Tibial nerve (tissue), 4 donors: ENCODE results near the gene ZNF211. TPM values are rescaled to one million over a fixed set of nuclear protein-coding genes. Genes with fewer than 3 reads are reported as not detected.

Experiments
- DNase-seq, 2 donors: peaks; one replicate each; pipeline ENCODE4 v3.0.0-alpha.2; 2019; ENCODE audit warnings: low spot score in 2 of 2
- H3K27ac ChIP-seq, 4 donors: fragments of 200-600 bp; sonication (generic) in 3 of 4; one replicate each; pipeline ENCODE4 v1.5.1; 2017 to 2019; ENCODE audit warnings: mild to moderate bottlenecking in 1 of 4
- H3K27me3 ChIP-seq, 2 donors: fragments of 200-600 bp; sonication (generic) in 1 of 2; one replicate each; pipeline versions ENCODE4 v1.5.1 to v1.6.0; 2017 to 2019
- H3K36me3 ChIP-seq, 3 donors: fragments of 200-600 bp; sonication (generic); one replicate each; pipeline ENCODE4 v1.5.1; 2018 to 2019
- H3K4me1 ChIP-seq, 4 donors: fragments of 200-600 bp; sonication (generic) in 3 of 4; one replicate each; pipeline ENCODE4 v1.5.1; 2017 to 2019
- H3K4me3 ChIP-seq, 4 donors: fragments of 200-600 bp; sonication (generic) in 3 of 4; one replicate each; pipeline ENCODE4 v1.5.1; 2017 to 2019; ENCODE audit warnings: mild to moderate bottlenecking in 1 of 4, moderate library complexity in 1 of 4
- H3K9me3 ChIP-seq, 4 donors: fragments of 200-600 bp; sonication (generic) in 3 of 4; one replicate each; pipeline ENCODE4 v1.5.1; 2017 to 2019
- EP300 ChIP-seq, 2 donors: sonication (generic); formaldehyde crosslinking; IDR thresholded peaks; one replicate each; pipeline ENCODE4 v1.6.1; 2017; ENCODE audit warnings: antibody characterized with exemption in 2 of 2, mild to moderate bottlenecking in 1 of 2
- POLR2A ChIP-seq, 2 donors: fragments of 450-650 bp; IDR thresholded peaks; one replicate each; pipeline ENCODE4 v1.6.1; 2017; ENCODE audit warnings: antibody characterized with exemption in 2 of 2, mild to moderate bottlenecking in 2 of 2, moderate library complexity in 2 of 2
- WGBS, 2 donors: methylation state at CpG; one replicate each; pipeline ENCODE4 v1.1.5; 2018; 5-methylcytosine and 5-hydroxymethylcytosine counted together
- total RNA-seq, 4 donors: library from RNA; depleted of rRNA; stranded (reverse); fragments of >200 nt; gene quantifications; one replicate each; pipeline ENCODE4 v1.1.0, GENCODE V29; 2016
- TF ChIP-seq, protein P1 (sequence below), 5 experiments: fragments of 200-600 bp in 3 of 5; fragments of 450-650 bp in 2 of 5; sonication (generic) in 3 of 5; IDR thresholded peaks; one replicate each; pipeline ENCODE4 v1.5.1; 2016 to 2019; ENCODE audit warnings: antibody characterized with exemption in 5 of 5, mild to moderate bottlenecking in 3 of 5, moderate library complexity in 2 of 5

Gene ZNF211
- total RNA-seq, 4 donors from 2014 or later, result 5.9 to 18.6 (median 14.0) TPM

DNA sequence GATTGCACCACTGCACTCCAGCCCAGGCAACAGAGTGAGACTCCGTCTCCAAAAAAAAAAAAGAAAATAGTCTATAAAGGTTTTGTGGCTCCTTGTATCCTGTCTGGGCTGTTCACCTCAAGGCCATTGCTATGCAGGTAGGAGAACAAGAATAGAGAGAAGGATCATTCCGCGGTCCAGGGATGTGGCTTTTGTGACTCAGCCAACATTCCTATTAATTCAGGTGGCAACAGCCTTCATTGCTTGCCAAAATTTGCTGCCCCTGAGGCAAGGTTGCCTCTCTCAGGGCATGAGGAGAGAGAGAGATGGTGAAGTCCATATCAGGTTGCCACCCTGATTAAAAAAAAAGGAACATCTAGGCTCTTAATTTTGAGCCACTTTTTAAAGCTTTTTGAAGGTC, 56.8 kb downstream of the ZNF211 start:
- no peak for DNase-seq
- no peak for TF ChIP-seq POLR2A (IDR thresholded peaks at IDR 0.05)
- TF ChIP-seq EP300 (IDR thresholded peaks at IDR 0.05), result no peak
- TF ChIP-seq, protein P1, sequence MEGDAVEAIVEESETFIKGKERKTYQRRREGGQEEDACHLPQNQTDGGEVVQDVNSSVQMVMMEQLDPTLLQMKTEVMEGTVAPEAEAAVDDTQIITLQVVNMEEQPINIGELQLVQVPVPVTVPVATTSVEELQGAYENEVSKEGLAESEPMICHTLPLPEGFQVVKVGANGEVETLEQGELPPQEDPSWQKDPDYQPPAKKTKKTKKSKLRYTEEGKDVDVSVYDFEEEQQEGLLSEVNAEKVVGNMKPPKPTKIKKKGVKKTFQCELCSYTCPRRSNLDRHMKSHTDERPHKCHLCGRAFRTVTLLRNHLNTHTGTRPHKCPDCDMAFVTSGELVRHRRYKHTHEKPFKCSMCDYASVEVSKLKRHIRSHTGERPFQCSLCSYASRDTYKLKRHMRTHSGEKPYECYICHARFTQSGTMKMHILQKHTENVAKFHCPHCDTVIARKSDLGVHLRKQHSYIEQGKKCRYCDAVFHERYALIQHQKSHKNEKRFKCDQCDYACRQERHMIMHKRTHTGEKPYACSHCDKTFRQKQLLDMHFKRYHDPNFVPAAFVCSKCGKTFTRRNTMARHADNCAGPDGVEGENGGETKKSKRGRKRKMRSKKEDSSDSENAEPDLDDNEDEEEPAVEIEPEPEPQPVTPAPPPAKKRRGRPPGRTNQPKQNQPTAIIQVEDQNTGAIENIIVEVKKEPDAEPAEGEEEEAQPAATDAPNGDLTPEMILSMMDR (IDR thresholded peaks at IDR 0.05), result no peak
- no peaks in the 10 kb centered on the region for H3K4me1 ChIP-seq
- peaks cover 3 to 90% (median 19%) of the 10 kb centered on the region in 3 donors for H3K36me3 ChIP-seq
- WGBS, 2 donors, result 99 to 100% methylated on average over 3 of the region's 3 CpGs
- H3K27me3 ChIP-seq, result no peaks in the 10 kb centered on the region
- peaks cover 7 to 100% (median 58%) of the 10 kb centered on the region in 4 donors for H3K9me3 ChIP-seq
- no peak overlapping the region for H3K27ac ChIP-seq
- H3K4me3 ChIP-seq, result no peak overlapping the region

Other genes with a start within 250 kb of the ZNF211 start
- gene ZNF548, start 243.3 kb upstream of the ZNF211 start, total RNA-seq, result 10 to 100 TPM; 19.8 to 40.0 (median 31.2) TPM
- gene ZNF17, start 222.0 kb upstream of the ZNF211 start, total RNA-seq, result 10 to 100 TPM in 3 of 4 donors, 1 to 10 TPM in 1; 9.4 to 27.3 (median 14.9) TPM
- 1 to 10 TPM; 3.1 to 7.8 (median 4.5) TPM for gene ZNF749, start 197.8 kb upstream of the ZNF211 start, total RNA-seq
- 1 to 10 TPM in 3 of 4 donors, under 1 TPM in 1; 0.60 to 2.6 (median 1.2) TPM for gene VN1R1, start 176.0 kb upstream of the ZNF211 start, total RNA-seq
- 10 to 100 TPM in 3 of 4 donors, 1 to 10 TPM in 1; 9.3 to 19.2 (median 13.6) TPM for gene ZNF772, start 155.6 kb upstream of the ZNF211 start, total RNA-seq
- 10 to 100 TPM; 10.5 to 42.6 (median 16.2) TPM for gene ZNF419, start 145.4 kb upstream of the ZNF211 start, total RNA-seq
- gene ZNF773, start 133.2 kb upstream of the ZNF211 start, total RNA-seq, result 10 to 100 TPM in 3 of 4 donors, 1 to 10 TPM in 1; 2.6 to 31.8 (median 16.0) TPM
- 1 to 10 TPM; 4.9 to 5.7 (median 5.0) TPM for gene ZNF549, start 105.8 kb upstream of the ZNF211 start, total RNA-seq
- gene ZNF550, start 73.3 kb upstream of the ZNF211 start, total RNA-seq, result 10 to 100 TPM in 1 of 4 donors, 1 to 10 TPM in 3; 6.6 to 11.0 (median 8.0) TPM
- 1 to 10 TPM; 2.4 to 6.0 (median 2.6) TPM for gene ZNF416, start 54.3 kb upstream of the ZNF211 start, total RNA-seq
- 1 to 10 TPM; 3.0 to 7.6 (median 5.0) TPM for gene ZIK1, start 49.0 kb upstream of the ZNF211 start, total RNA-seq
- 1 to 10 TPM; 1.3 to 9.6 (median 3.0) TPM for gene ZNF530, start 33.3 kb upstream of the ZNF211 start, total RNA-seq
- gene ZNF134, start 18.9 kb upstream of the ZNF211 start, total RNA-seq, result 10 to 100 TPM; 15.0 to 43.7 (median 25.4) TPM
- gene ZSCAN4, start 35.8 kb downstream of the ZNF211 start, total RNA-seq, result not detected
- 10 to 100 TPM in 1 of 4 donors, 1 to 10 TPM in 3; 3.6 to 12.9 (median 7.2) TPM for gene ZNF551, start 48.8 kb downstream of the ZNF211 start, total RNA-seq
- gene ZNF154, start 76.0 kb downstream of the ZNF211 start, total RNA-seq, result 1 to 10 TPM in 2 of 4 donors, under 1 TPM in 2; 0.21 to 2.0 (median 0.71) TPM
- 1 to 10 TPM; 1.5 to 3.1 (median 2.5) TPM for gene ZNF671, start 94.5 kb downstream of the ZNF211 start, total RNA-seq
- 10 to 100 TPM; 10.8 to 18.4 (median 12.6) TPM for gene ZNF776, start 113.6 kb downstream of the ZNF211 start, total RNA-seq
- 10 to 100 TPM in 3 of 4 donors, 1 to 10 TPM in 1; 7.9 to 18.8 (median 13.4) TPM for gene ZNF586, start 136.5 kb downstream of the ZNF211 start, total RNA-seq
- 10 to 100 TPM in 2 of 4 donors, 1 to 10 TPM in 2; 4.2 to 19.5 (median 10.5) TPM for gene ZNF552, start 181.7 kb downstream of the ZNF211 start, total RNA-seq
- 10 to 100 TPM in 2 of 4 donors, 1 to 10 TPM in 2; 8.5 to 14.9 (median 10.1) TPM for gene ZNF587B, start 197.1 kb downstream of the ZNF211 start, total RNA-seq
- 10 to 100 TPM; 21.0 to 34.8 (median 28.3) TPM for gene ZNF587, start 216.7 kb downstream of the ZNF211 start, total RNA-seq